Lower leg skin (tissue), 4 donors: ENCODE measurements around the gene SLC25A22. TPM values are rescaled to one million over a fixed set of nuclear protein-coding genes. Genes with fewer than 3 reads are reported as not detected.
A peak's percentile ranks its signal among the peaks of the same experiment; 100 is the strongest.

Experiments
- DNase-seq, 2 donors: peaks; one replicate each; pipeline ENCODE4 v3.0.0-alpha.2; 2019; ENCODE audit warnings: low spot score in 2 of 2
- H3K4me3 ChIP-seq: fragments of 200-600 bp; sonication (generic); 2 replicates; pipeline ENCODE4 v1.5.1; 2017; ENCODE audit warnings: mild to moderate bottlenecking, low read depth; ENCODE audit not compliant: poor library complexity, severe bottlenecking
- CTCF ChIP-seq, 3 donors: fragments of 450-650 bp; IDR thresholded peaks; one replicate each; pipeline ENCODE4 v1.5.1; 2016; ENCODE audit warnings: antibody characterized with exemption in 3 of 3, mild to moderate bottlenecking in 3 of 3, moderate library complexity in 2 of 3
- POLR2A ChIP-seq, 2 donors: fragments of 450-650 bp; IDR thresholded peaks; one replicate each; pipeline ENCODE4 v1.6.1; 2016 to 2017; ENCODE audit warnings: antibody characterized with exemption in 2 of 2, mild to moderate bottlenecking in 1 of 2, moderate library complexity in 1 of 2
- WGBS, 2 donors: methylation state at CpG; one replicate each; pipeline ENCODE4 v1.1.5; 2018; 5-methylcytosine and 5-hydroxymethylcytosine counted together
- intact Hi-C: fragments of 100-400 bp; cut with DNase I; formaldehyde crosslinking; loops from one replicate; pipeline ENCODE4 v1.15.0; 2023; ENCODE audit warnings: low total_unique reads
- total RNA-seq, 4 donors: library from RNA; depleted of rRNA; stranded (reverse); fragments of >200 nt; gene quantifications; one replicate each; pipeline ENCODE4 v1.1.0, GENCODE V29; 2016

Gene SLC25A22
- total RNA-seq, 4 donors from 2014 or later: 10.9 to 19.2 (median 14.8) TPM

GRCh38 chr11:821512-822371 is 23.7 kb upstream of the SLC25A22 start:
- 74 to 79% methylated on average over 22 of the region's 22 CpGs for WGBS, 2 donors
- DNase-seq: no peak
- intact Hi-C loops: no loop called here
- no peak overlapping the region for H3K4me3 ChIP-seq
- TF ChIP-seq POLR2A (IDR thresholded peaks at IDR 0.05): no peak
- TF ChIP-seq CTCF (IDR thresholded peaks at IDR 0.05): no peak

GRCh38 chr11:820655-821511 is 22.8 kb upstream of the SLC25A22 start:
- peak; percentile 72 to 95 for DNase-seq
- TF ChIP-seq POLR2A (IDR thresholded peaks at IDR 0.05) (no peak), CTCF (IDR thresholded peaks at IDR 0.05) (no peak)
- WGBS, 2 donors: 45 to 70% methylated on average over 10 to 11 of the region's 11 CpGs
- peak overlapping the region; percentile 84 for H3K4me3 ChIP-seq
- intact Hi-C loops: no loop called here

DNA sequence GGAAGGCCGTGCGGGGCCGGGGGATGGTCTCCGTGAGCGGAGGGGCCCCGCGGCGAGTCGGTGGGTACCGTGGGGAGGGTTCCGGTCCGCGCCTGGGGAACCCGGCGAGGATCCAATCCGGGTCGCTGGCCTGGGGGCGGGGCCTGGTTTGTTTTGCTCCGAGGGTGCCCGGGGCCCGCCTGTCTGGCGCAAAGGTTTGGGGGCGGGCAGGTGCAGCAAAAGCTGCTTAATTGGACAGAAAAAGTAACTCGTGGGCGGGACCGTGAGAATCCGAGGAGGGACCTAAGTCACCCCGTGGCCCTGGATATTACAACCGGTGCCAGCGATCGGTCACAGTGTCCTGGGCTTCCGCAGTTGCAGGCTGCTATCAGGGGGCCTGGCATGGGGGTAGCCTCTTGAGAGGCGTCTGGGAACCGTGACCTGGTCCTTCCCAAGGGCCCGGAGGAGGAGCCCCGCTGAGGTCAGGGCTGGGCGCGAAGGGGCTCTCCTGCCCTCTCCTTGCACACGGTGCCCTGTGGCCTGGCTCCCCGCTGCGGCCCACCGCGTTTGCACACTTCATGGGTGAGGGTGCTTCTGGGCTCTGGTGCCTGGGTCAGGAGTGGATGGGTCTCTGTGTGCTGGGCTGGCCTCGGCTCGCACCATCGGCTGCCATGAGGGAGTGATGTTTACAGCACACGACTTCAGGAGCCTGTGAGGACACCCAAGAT is 22.0 kb upstream of the SLC25A22 start:
- WGBS, 2 donors: 0% methylated on average over 20 to 24 of the region's 47 CpGs
- TF ChIP-seq CTCF (IDR thresholded peaks at IDR 0.05) (no peak), POLR2A (IDR thresholded peaks at IDR 0.05) (no peak)
- intact Hi-C loops: no loop called here
- peak; percentile 90 to 98 for DNase-seq
- peak overlapping the region; percentile 84 for H3K4me3 ChIP-seq

DNA sequence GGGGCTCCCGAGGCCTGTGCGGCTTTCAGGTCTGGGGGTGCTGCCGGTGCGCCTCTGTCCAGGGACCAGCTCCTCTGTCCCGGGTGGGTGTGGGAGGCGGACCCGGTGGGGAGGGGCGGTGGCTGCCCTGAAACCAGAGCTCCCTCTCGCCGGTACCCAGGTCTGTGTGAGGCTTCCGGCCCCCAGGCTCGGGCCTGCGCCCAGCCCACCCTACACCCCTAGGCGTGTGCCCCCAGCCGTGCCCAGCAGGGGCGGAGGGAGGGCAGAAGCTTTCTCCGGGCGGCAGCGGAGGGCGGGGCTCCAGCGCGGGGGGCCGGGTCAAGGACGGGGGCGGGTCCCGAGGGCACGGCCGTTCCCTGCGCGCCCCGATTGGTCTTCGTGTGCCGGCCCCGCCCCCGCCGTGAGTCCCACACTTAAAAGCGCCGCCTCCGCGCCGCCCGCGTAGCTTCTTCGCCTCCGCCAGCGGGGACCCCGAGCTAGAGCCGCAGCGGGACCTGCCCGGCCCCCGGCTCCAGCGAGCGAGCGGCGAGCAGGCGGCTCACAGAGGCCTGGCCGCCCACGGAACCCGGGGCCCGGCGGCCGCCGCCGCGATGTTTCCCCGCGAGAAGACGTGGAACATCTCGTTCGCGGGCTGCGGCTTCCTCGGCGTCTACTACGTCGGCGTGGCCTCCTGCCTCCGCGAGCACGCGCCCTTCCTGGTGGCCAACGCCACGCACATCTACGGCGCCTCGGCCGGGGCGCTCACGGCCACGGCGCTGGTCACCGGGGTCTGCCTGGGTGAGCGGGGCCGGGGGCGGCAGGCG is 21.2 kb upstream of the SLC25A22 start:
- TF ChIP-seq POLR2A (IDR thresholded peaks at IDR 0.05) (peak in 1 of 2 donors; percentile 86), CTCF (IDR thresholded peaks at IDR 0.05) (no peak)
- WGBS, 2 donors: 0 to 5% methylated on average over 4 to 7 of the region's 96 CpGs
- intact Hi-C loops: no loop called here
- DNase-seq: peak; percentile 86 to 99
- peak overlapping the region; percentile 84 for H3K4me3 ChIP-seq
